Stimulated activated CD4-positive, alpha-beta T cell treated with anti-CD3 and anti-CD28 coated beads, Interleukin-4, amount 100 ng/mL, for 1 hour (primary cell): ENCODE data around the gene APBA2.

ENCODE experiments used
- DNase-seq: peaks from one replicate; pipeline ENCODE4 v3.0.0-alpha.2; 2020

The APBA2 gene

GRCh38 chr15:29093696-29094343 lies 208.0 kb downstream of the APBA2 start:
- DNase-seq = no peak

GRCh38 chr15:29094711-29095110 lies 208.9 kb downstream of the APBA2 start:
- DNase-seq = no peak

GRCh38 chr15:29095746-29096145 lies 210.0 kb downstream of the APBA2 start:
- no peak for DNase-seq

- no peak for DNase-seq
Measured at GRCh38 chr15:29097168-29097567, 211.4 kb downstream of the APBA2 start.

GRCh38 chr15:29097971-29098370 lies 212.2 kb downstream of the APBA2 start:
- no peak for DNase-seq

GRCh38 chr15:29098652-29099051 lies 212.9 kb downstream of the APBA2 start:
- DNase-seq = no peak

- DNase-seq = no peak
Measured at GRCh38 chr15:29099131-29099880, 213.5 kb downstream of the APBA2 start.

- DNase-seq = no peak
Measured at GRCh38 chr15:29100486-29101000, 214.8 kb downstream of the APBA2 start.

- DNase-seq = no peak
Measured at GRCh38 chr15:29101491-29101890, 215.7 kb downstream of the APBA2 start.

- DNase-seq = peak; percentile 68
Measured at GRCh38 chr15:29102173-29102794, 216.5 kb downstream of the APBA2 start.

- no peak for DNase-seq
Measured at GRCh38 chr15:29102911-29103823, 217.4 kb downstream of the APBA2 start.

- DNase-seq = peak; percentile 66
Measured at GRCh38 chr15:29103824-29104565, 218.2 kb downstream of the APBA2 start.

- no peak for DNase-seq
Measured at GRCh38 chr15:29104566-29104880, 218.7 kb downstream of the APBA2 start.

GRCh38 chr15:29105151-29105854 lies 219.5 kb downstream of the APBA2 start:
- no peak for DNase-seq

- DNase-seq = no peak
Measured at GRCh38 chr15:29106116-29106515, 220.3 kb downstream of the APBA2 start.

- DNase-seq = no peak
Measured at GRCh38 chr15:29106551-29107290, 220.9 kb downstream of the APBA2 start.

GRCh38 chr15:29107291-29107890 lies 221.6 kb downstream of the APBA2 start:
- DNase-seq = no peak

GRCh38 chr15:29107971-29108645 lies 222.3 kb downstream of the APBA2 start:
- no peak for DNase-seq

- DNase-seq = no peak
Measured at GRCh38 chr15:29109762-29110161, 224.0 kb downstream of the APBA2 start.

GRCh38 chr15:29110176-29110575 lies 224.4 kb downstream of the APBA2 start:
- DNase-seq = no peak
